Neutrophil (primary cell): Measurements from ENCODE around the gene PRRG4.
A peak's percentile ranks its signal among the peaks of the same experiment; 100 is the strongest.

Experiments
- H3K27ac ChIP-seq: fragments of 200-600 bp; sonication (generic); 2 replicates; pipeline ENCODE4 v1.5.1; 2016; ENCODE audit warnings: mild to moderate bottlenecking, moderate library complexity
- H3K27me3 ChIP-seq: fragments of 200-600 bp; sonication (generic); 2 replicates; pipeline ENCODE4 v1.6.0; 2016; ENCODE audit warnings: mild to moderate bottlenecking
- H3K36me3 ChIP-seq: fragments of 200-600 bp; sonication (generic); 2 replicates; pipeline ENCODE4 v1.5.1; 2017
- H3K4me1 ChIP-seq, 2 experiments: fragments of 200-600 bp in 1 of 2; sonication (generic) in 1 of 2; 1 replicate in 1 of 2; 2 replicates in 1 of 2; pipeline versions ENCODE4 v1.5.1 to v1.6.1; 2013 to 2016; ENCODE audit warnings: low read depth in 1 of 2, low read length in 1 of 2, mild to moderate bottlenecking in 1 of 2, moderate library complexity in 1 of 2; ENCODE audit not compliant: control insufficient read depth in 1 of 2, insufficient read depth in 1 of 2
- H3K4me3 ChIP-seq, 2 experiments: fragments of 200-600 bp in 1 of 2; sonication (generic) in 1 of 2; 1 replicate in 1 of 2; 2 replicates in 1 of 2; pipeline ENCODE4 v1.5.1; 2013 to 2016; ENCODE audit warnings: low read depth in 1 of 2, low read length in 1 of 2, mild to moderate bottlenecking in 1 of 2, moderate library complexity in 1 of 2
- H3K9me3 ChIP-seq: fragments of 200-600 bp; sonication (generic); 2 replicates; pipeline ENCODE4 v1.5.1; 2016
- TF ChIP-seq, protein P1 (sequence below): fragments of 200-600 bp; sonication (generic); IDR thresholded peaks from 2 replicates; pipeline ENCODE4 v1.5.1; 2016; ENCODE audit warnings: antibody characterized with exemption

PRRG4 gene

DNA sequence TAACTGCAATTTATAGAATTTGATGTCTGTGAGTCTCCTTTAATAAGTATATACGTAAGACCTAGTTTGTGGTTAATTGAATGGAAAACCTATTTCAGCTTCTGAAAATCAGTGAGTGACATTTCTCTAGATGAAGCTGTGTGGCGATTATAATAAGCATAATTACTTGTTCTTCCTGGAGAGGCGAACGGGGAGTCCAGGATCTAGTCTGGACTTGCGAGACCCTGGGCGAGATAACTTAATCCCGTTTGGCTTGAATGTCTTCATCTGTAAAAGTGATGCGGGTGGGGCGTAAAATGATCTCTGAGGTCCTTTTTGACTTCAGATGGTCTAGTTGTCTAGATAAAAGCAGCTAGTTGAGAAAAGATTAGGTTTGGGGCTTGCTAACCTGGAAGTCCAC is 1.1 kb downstream of the PRRG4 start:
- peaks cover 7 to 16% of the 10 kb centered on the region in 2 experiments for H3K4me1 ChIP-seq
- H3K27me3 ChIP-seq: no peaks in the 10 kb centered on the region
- no peaks in the 10 kb centered on the region for H3K9me3 ChIP-seq
- TF ChIP-seq, protein P1, sequence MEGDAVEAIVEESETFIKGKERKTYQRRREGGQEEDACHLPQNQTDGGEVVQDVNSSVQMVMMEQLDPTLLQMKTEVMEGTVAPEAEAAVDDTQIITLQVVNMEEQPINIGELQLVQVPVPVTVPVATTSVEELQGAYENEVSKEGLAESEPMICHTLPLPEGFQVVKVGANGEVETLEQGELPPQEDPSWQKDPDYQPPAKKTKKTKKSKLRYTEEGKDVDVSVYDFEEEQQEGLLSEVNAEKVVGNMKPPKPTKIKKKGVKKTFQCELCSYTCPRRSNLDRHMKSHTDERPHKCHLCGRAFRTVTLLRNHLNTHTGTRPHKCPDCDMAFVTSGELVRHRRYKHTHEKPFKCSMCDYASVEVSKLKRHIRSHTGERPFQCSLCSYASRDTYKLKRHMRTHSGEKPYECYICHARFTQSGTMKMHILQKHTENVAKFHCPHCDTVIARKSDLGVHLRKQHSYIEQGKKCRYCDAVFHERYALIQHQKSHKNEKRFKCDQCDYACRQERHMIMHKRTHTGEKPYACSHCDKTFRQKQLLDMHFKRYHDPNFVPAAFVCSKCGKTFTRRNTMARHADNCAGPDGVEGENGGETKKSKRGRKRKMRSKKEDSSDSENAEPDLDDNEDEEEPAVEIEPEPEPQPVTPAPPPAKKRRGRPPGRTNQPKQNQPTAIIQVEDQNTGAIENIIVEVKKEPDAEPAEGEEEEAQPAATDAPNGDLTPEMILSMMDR: no peak
- peak overlapping the region; percentile 88 to 90 for H3K4me3 ChIP-seq
- peaks cover 20% of the 10 kb centered on the region for H3K36me3 ChIP-seq
- H3K27ac ChIP-seq: peak overlapping the region; percentile 83

DNA sequence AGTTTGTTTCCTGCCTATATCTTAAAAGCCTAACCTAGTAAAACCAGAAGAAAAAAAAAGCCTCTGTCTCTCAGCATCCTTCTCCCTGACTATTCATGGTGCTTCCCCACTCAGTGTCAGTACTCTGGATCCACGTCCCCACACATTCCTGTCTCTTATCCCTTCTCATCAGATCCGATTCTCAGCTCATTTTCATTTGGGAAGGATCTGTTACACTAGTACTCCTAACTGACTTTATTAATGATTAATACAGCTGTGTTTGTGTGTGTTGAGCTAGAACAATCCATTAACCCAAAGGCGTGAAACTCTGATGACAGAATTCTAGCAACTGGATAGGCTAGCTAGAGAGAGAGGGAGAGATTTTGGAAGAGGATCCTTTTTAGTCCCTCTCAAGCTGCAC is 1.5 kb downstream of the PRRG4 start:
- Histone ChIP-seq H3K27me3 (no peaks in the 10 kb centered on the region), H3K27ac (no peak overlapping the region), H3K36me3 (peaks cover 21% of the 10 kb centered on the region), H3K9me3 (no peaks in the 10 kb centered on the region), H3K4me3 (peak overlapping the region in 1 of 2 experiments; percentile 90), H3K4me1 (peaks cover 7 to 16% of the 10 kb centered on the region in 2 experiments)
- TF ChIP-seq, protein P1: no peak

DNA sequence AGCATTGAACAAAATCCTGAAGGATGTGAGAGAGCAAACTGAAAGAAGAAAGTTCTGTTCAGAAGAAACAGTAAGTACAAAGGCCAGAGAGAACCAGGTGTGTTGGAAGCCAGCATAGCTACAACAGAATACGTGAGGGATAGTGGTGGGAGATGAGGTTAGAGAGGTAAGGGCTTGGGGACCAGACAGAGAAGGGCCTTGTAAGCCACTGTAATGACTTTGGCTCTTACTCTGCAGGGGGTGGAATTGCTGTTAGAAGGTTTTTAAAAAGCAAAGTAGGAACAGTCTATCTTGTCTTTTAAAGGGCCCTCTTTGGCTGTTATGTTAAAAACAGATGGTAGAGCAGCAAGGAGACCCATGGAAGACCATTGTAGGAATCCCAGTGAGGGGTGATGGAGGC is 4.2 kb downstream of the PRRG4 start:
- Histone ChIP-seq H3K4me3 (no peak overlapping the region), H3K4me1 (peaks cover 7 to 13% of the 10 kb centered on the region in 2 experiments), H3K27ac (no peak overlapping the region), H3K27me3 (no peaks in the 10 kb centered on the region), H3K9me3 (no peaks in the 10 kb centered on the region), H3K36me3 (peaks cover 34% of the 10 kb centered on the region)
- TF ChIP-seq, protein P1: no peak

DNA sequence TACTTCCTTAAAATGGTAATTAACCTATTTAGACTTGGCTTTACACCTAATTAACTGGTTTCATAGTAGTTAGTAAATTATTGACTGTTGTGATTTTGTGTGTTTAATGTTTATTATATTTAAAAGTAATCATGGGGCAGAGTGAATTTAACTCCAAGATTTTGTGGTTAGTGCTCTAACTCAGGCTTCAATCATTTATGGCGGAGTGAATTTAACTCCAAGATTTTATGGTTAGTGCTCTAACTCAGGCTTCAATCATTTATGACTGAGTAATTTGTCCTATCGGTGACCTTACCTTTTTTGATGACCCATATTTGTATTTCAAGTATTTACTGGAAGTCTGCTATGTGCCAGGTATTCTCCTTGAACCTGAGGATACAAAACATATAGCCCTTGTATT is 7.2 kb downstream of the PRRG4 start:
- H3K27me3 ChIP-seq: no peaks in the 10 kb centered on the region
- H3K27ac ChIP-seq: no peak overlapping the region
- H3K4me3 ChIP-seq: no peak overlapping the region
- TF ChIP-seq, protein P1: no peak
- H3K9me3 ChIP-seq: no peaks in the 10 kb centered on the region
- H3K36me3 ChIP-seq: peaks cover 49% of the 10 kb centered on the region
- H3K4me1 ChIP-seq: no peaks in the 10 kb centered on the region

DNA sequence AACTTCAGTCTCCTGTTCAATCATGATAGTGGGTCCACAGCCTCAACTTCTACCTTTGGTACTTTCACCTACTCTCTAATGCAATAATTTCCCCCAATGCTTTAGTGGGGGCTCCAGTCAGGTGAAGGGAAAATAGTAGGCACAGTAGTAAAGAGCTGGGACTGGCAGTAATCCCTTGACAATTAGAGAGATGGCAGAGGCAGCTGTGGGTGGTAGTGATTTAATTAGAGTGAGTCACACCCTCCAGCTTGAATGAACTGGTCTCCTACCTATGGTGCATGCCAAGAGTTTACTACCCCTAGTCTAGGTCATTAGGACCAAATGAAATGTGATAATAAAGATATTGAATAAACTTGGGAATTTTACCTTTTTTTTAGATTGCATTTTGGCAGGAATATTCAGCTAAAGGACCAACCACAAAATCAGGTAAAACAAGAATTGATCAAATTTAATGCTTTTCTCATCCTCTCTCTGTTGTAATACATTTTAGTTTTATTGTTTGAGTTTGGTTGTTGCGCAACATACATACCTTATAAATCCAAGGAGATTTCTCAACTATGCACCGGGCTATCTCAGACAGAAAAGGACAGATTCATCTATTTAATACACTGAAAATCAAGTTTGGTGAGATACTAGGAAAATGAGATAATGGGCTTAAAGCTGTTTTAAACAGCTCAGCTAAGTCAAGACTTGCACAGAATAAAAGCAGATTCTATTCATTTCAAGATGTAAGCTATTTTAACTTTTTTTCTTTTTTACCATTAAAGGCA is 9.0 kb downstream of the PRRG4 start:
- Histone ChIP-seq H3K36me3 (peaks cover 55% of the 10 kb centered on the region), H3K4me1 (peaks cover 0 to 3% of the 10 kb centered on the region in 2 experiments), H3K27me3 (no peaks in the 10 kb centered on the region), H3K9me3 (no peaks in the 10 kb centered on the region), H3K4me3 (no peak overlapping the region), H3K27ac (no peak overlapping the region)
- TF ChIP-seq, protein P1: no peak
